HG02840 (cell line): ENCODE data around the gene CLDN20.
"Not testable (repeated sequence)": the region's sequence is repeated elsewhere in the genome, so short reads cannot be mapped to it uniquely, and the experiment has no call there.

Experiments used
- ATAC-seq: cut with Tn5 transposase; IDR thresholded peaks from one replicate; pipeline ENCODE4 v1.9.1; 2021; ENCODE audit warnings: mild to moderate bottlenecking, moderate library complexity, moderate number of reproducible peaks; ENCODE audit not compliant: unreplicated experiment, low FRiP score

The CLDN20 gene

GRCh38 chr6:155306958-155307357, 43.1 kb downstream of the CLDN20 start:
- ATAC-seq = no peak

GRCh38 chr6:155309150-155309549, 45.3 kb downstream of the CLDN20 start:
- ATAC-seq = no peak

- no peak for ATAC-seq
These were observed 46.8 kb downstream of the CLDN20 start for GRCh38 chr6:155310596-155310995.

GRCh38 chr6:155311086-155311485, 47.3 kb downstream of the CLDN20 start:
- ATAC-seq = no peak

- ATAC-seq = no peak
These were observed 47.8 kb downstream of the CLDN20 start for GRCh38 chr6:155311583-155311982.

GRCh38 chr6:155312950-155313349, 49.1 kb downstream of the CLDN20 start:
- not testable (repeated sequence) for ATAC-seq

- peak; percentile 11 for ATAC-seq
These were observed 49.8 kb downstream of the CLDN20 start for GRCh38 chr6:155313602-155314091.

- ATAC-seq = peak; percentile 96
These were observed 50.4 kb downstream of the CLDN20 start, which contains the start of gene TFB1M for GRCh38 chr6:155314092-155314772. Gene TFB1M (minus strand): TSS chr6:155314484. CDS start chr6:155314428, 56 bp downstream.

- peak; percentile 48 for ATAC-seq
These were observed 51.1 kb downstream of the CLDN20 start for GRCh38 chr6:155314773-155315515.

- no peak for ATAC-seq
These were observed 51.7 kb downstream of the CLDN20 start for GRCh38 chr6:155315516-155315871.

- ATAC-seq = no peak
These were observed 52.6 kb downstream of the CLDN20 start for GRCh38 chr6:155316419-155316818.

GRCh38 chr6:155317186-155317585, 53.4 kb downstream of the CLDN20 start:
- no peak for ATAC-seq

GRCh38 chr6:155319902-155320301, 56.1 kb downstream of the CLDN20 start:
- ATAC-seq = no peak

GRCh38 chr6:155324172-155324571, 60.4 kb downstream of the CLDN20 start:
- no peak for ATAC-seq

- ATAC-seq = no peak
These were observed 61.2 kb downstream of the CLDN20 start for GRCh38 chr6:155324993-155325392.

GRCh38 chr6:155325700-155326516, 62.1 kb downstream of the CLDN20 start:
- no peak for ATAC-seq
